ENCODE data around the gene TTLL7.

DNA sequence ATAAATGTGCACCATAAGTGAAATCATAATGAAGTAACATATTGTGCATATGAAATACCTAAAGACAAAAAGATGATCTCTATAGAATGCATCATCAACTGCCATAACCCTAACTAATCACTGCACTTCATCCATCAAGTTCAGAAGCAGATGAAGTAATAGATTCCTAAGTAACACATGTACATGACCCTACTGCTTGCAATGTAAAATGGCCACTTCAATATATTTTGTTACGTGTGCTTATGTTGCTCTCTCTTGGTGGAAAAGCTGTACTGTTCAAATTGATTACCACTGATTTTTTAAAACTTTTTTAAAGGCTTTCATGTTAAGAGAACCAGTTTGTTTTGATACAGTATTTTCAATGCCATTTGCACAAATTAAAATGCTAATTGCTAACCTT lies 141.8 kb downstream of the TTLL7 start:
- TF ChIP-seq, protein P1, sequence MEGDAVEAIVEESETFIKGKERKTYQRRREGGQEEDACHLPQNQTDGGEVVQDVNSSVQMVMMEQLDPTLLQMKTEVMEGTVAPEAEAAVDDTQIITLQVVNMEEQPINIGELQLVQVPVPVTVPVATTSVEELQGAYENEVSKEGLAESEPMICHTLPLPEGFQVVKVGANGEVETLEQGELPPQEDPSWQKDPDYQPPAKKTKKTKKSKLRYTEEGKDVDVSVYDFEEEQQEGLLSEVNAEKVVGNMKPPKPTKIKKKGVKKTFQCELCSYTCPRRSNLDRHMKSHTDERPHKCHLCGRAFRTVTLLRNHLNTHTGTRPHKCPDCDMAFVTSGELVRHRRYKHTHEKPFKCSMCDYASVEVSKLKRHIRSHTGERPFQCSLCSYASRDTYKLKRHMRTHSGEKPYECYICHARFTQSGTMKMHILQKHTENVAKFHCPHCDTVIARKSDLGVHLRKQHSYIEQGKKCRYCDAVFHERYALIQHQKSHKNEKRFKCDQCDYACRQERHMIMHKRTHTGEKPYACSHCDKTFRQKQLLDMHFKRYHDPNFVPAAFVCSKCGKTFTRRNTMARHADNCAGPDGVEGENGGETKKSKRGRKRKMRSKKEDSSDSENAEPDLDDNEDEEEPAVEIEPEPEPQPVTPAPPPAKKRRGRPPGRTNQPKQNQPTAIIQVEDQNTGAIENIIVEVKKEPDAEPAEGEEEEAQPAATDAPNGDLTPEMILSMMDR (IDR thresholded peaks at IDR 0.05; ENCODE audit: low read length): peak; percentile 59; the same call in 1 of the 2 replicates
- no peak for TF ChIP-seq EZH2 (IDR thresholded peaks at IDR 0.05; ENCODE audit: borderline replicate concordance, low read length)
